CD4-positive, alpha-beta T cell treated with Interleukin-17A for 1 hour (primary cell): ENCODE measurements around the gene NDRG3.
"Not testable (repeated sequence)": the region's sequence is repeated elsewhere in the genome, so short reads cannot be mapped to it uniquely, and the experiment has no call there.

Source experiments
- DNase-seq: peaks from one replicate; pipeline ENCODE4 v3.0.0-alpha.2; 2020

Gene NDRG3

DNA sequence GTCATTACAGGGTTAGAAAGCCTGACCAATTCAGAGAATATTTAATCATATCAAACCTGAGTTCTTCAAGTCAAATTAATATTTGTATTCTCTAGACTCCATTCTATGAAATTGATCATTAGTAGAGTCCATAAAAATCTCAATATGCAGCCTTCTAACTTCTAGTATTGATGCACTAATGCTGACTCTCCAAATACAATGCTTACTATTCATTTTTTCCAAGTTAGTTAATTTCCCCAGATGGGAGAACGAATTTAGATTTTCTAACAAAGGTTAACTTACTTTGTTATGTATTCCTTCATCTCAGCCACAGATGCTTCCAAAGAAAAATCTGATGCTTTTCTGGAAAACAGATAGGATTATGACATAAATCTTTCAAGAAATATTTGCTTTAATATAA, 12.4 kb upstream of the NDRG3 start:
- no peak for DNase-seq

DNA sequence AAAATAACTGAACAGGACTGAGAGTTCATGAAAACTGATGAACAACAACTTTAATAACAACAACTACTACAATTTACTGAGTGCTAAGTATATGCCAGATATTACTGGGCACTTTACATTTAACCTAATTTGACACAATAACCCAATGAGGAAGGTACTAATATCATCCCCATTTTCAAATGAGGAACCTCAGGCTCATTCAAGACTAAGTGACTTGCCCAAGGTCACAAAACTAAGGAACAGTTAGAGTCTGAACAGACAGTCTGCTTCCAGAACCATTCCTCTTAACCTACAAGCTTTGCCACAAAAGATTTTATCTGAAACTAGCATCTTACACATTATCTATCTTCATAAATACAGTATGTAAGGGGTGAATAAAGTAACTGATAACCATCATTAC, 10.6 kb upstream of the NDRG3 start:
- no peak for DNase-seq

DNA sequence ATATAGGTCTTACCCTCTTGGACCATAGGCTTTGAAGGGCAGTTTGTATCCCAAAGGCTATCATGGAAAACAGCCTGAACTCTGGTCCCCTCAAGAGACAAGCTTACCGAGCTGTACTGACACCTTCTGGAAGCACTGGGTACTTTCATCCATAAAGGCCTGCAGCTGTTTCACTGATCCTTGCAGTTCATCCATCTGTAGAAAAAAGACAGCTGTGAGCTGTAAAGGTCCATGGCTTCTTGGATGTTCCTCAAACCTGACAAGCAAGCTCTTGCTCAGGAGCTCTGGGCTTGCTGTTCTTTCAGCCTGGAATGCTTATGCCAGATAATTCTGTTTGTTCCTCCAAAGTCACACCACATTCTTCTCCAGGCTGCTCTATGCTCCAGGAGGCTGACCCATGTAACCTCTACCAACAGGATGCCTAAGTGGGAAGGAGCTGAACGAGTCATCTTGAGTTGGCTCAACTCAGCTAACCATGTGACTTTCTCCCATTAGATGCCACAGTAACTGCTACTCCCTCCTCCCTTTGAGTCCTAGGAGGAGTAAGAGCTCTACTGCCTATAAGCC, 8.8 kb upstream of the NDRG3 start:
- peak; percentile 72 for DNase-seq

DNA sequence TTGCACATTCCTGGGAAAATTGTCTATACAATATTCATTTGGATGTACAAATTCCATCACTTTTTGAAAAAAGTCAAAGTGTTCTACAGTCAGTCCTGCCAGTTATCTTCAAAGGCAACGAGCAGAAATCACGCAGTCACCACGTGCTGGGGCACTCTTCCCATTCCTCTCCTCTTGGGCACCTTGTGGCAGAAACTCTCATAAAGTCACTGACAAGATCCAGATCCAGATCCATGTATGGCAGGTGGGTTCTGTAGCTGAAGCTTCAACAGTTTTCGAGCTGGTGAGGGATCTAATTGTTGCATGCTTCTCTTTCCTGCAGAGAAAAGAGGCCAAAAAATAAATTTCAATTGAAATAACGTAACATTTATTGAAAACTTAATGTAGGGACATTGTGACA, 6.7 kb upstream of the NDRG3 start:
- no peak for DNase-seq

GRCh38 chr20:36745234-36745926, 510 bp downstream of the NDRG3 start:
- DNase-seq, result no peak

- no peak for DNase-seq
Measured at GRCh38 chr20:36744764-36745191, 1.1 kb downstream of the NDRG3 start.

GRCh38 chr20:36744243-36744642, 1.6 kb downstream of the NDRG3 start:
- no peak for DNase-seq

DNA sequence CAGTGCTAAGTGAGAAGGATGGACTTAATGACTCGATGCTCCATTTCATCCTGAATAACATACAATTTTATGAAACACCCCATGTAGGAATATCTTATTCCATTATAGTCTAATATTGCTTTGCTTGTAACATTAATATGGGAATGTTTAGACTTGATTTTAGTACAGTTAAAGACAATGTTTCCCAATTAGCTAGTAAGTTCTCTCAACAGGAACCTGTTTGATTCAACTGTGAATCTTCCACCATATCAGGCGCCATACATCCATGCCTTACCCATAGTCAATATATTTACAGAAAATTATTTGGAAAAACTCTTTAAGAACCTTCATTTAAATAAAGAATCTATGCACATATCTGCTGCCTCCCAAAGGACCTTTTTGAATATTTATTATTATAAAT, 3.3 kb downstream of the NDRG3 start:
- no peak for DNase-seq

GRCh38 chr20:36741072-36741471, 4.8 kb downstream of the NDRG3 start:
- DNase-seq, result no peak

- no peak for DNase-seq
Measured at GRCh38 chr20:36737183-36737499, 8.7 kb downstream of the NDRG3 start.

DNA sequence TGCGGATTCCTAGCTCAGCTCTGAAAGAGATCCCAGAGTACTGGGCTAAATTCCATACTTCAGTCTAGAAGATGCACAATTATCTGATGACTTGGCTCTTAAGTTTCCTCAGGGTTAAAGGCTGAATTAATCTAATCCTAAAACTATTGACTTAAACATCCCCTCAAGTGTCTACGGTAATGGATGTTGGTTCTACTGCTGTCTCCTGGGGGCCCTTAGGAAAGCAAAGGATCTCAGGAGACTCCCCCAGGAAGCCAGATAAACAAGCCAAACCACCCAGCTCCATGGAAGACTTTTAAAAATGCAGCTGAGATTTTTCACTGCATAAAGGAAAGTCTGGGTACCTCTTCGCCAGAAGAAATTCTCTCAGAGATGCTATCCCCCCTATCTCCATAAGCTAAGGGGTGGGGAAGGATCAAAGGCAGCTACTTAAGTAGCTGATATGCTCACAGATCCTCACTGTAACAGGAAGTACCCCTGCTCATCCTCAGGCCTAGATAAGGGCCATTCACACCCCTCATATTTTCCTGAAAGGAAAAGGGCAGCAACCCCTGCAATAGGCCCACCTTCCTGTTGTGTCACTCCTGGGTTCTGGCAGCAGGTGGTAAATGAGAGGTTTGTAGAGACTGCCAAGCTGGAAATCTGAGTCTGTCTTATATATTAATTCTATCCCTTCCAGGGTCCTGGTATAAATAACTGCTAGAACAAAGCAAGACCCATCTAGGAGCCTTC, 9.3 kb downstream of the NDRG3 start:
- no peak for DNase-seq

GRCh38 chr20:36732456-36732855, 13.4 kb downstream of the NDRG3 start:
- no peak for DNase-seq

DNA sequence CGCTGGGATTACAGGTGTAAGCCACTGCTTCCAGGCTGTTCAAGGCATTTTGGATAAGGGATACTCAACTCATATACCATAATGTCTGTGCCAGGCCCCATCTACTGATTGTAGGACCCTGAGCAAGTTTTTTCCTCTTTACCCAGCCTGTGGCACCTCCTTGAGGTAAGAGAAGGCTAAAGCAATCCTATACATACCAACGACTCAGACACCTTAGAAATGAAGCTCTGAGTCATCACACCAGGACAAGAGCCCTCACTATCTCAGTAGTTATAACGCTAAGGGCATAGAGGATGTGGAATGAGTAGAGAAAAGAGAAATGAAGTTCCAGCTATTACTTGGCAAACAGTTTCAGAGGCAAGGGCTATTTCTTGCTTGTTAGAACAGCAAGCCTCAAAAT, 16.9 kb downstream of the NDRG3 start:
- DNase-seq, result peak; percentile 4

- no peak for DNase-seq
Measured at GRCh38 chr20:36726168-36726567, 19.7 kb downstream of the NDRG3 start.

DNA sequence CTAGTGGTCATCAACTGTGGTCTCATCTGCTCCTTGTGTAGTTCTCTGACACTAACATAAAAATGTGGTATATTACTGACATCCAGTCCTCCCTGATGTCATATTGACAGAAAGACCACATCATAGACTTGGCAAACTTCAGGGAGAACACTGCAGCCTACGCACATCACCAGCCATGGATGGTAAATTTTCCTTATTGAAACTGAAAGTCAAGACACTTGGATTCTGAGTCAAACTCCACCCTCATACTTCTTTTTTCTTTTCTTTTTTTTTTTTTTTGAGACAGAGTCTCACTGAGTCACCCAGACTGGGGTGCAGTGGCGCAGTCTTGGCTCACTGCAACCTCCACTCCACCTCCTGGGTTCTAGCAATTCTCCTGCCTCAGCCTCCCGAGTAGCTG, 25.4 kb downstream of the NDRG3 start:
- DNase-seq, result no peak

DNA sequence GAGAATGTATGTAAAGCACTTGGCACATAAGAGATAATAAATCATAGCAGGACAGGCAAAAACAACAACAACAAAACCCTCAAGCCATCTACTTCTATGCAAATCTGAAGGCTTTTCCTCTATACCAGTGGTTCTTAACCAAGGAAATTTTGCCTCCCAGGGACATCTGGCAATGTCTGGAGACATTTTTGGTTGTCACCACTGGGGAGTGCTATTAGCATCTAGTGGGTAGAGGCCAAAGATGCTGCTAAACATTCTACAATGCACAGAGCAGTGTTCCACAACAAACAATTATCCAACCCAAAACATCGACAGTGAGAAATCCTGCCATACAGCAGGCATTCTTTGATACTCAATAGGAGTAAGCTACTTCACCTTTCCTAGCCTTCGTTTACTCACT, 28.2 kb downstream of the NDRG3 start:
- peak; percentile 37 for DNase-seq

DNA sequence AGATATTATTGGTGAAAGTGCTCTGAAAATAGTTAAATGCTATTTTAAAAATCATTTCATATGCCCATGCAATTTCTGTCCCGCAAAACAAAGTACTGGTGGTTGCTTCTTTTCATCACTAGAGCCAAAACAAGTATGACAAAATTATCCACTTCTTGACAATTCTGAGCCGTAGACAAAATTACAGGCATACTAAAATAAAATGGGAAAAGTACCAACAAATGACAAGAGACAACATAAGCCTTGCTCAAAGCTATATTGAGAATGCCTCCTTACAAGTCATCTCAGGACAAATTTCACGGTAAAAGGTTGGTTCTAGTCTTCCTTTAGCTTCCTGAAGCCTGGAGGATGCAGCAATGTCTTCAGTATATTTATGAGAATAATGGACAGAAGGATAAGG, 28.9 kb downstream of the NDRG3 start:
- no peak for DNase-seq

DNA sequence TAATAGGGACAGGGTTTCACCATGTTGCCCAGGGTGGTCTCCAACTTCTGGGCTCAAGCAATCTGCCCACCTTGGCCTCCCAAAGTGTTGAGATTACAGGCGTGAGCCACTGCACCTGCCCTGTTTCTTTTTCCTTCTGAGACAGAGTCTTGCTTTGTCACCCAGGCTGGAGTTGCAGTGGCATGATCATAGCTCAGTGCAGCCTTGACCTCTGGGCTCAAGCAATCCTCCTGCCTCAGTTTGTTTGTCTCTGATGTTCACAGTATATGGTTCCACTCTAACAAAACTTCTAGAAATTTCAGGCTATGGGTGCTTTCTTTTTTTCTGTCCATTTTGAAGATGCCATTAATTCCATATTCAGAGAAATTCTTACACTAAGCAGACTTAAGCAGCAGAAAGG, 33.1 kb downstream of the NDRG3 start:
- DNase-seq, result no peak

- DNase-seq, result no peak
Measured at GRCh38 chr20:36709126-36709525, 36.8 kb downstream of the NDRG3 start.

DNA sequence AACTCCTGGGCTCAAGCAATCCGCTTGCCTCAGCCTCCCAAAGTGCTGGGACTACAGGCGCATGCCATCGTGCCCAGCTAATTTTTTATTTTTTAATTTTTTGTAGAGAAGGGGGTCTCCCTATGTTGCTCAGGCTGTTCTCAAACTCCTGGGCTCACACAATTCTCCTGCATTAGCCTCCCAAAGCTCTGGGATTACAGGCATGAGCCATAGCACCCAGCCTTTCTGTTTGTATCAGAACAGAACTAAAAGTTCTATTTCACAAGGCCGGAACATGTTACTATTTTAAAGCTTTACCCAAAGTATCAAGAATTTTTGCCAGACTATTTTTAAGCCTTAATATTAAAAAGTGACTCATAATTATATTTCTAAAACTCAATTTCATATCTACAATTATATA, 42.4 kb downstream of the NDRG3 start:
- DNase-seq, result no peak

DNA sequence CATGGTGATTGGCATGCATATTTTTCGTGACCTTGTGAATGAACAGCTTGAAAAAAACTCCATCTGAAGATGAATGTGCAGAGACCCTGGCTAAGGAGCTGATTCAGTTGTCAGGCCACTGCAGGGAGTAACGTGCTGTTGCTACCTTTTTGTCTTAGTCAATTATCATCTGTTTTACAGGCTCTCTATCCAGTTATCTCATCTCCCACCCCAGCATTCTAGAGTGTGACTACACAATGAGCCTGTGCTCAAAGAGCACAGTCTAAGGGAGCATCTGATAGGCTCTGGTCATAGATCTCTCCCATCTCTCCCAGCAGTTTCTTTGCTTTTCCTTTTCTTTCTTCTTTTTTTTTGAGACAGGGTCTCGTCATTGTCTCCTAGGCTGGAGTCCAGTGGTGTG, 45.5 kb downstream of the NDRG3 start:
- no peak for DNase-seq

DNA sequence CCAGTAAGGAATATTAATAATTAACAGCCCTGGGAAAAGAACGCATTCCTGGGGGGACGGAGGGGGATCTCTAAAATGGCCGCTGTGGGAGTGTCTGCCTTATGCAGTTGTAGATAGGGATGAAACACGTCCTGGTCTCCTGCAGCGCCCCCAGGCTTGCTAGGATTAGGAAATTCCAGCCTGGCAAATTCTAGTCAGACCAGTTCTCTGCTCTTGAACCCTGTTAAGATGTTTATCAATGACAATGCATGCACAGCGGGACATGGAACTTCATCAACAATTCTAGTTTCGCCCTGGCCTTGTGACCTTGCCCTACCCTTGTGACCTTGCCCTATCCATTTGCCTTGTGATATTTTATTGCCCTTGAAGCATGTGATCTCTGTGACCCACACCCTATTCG, 50.4 kb downstream of the NDRG3 start:
- not testable (repeated sequence) for DNase-seq

GRCh38 chr20:36688630-36689029, 57.3 kb downstream of the NDRG3 start:
- no peak for DNase-seq

DNA sequence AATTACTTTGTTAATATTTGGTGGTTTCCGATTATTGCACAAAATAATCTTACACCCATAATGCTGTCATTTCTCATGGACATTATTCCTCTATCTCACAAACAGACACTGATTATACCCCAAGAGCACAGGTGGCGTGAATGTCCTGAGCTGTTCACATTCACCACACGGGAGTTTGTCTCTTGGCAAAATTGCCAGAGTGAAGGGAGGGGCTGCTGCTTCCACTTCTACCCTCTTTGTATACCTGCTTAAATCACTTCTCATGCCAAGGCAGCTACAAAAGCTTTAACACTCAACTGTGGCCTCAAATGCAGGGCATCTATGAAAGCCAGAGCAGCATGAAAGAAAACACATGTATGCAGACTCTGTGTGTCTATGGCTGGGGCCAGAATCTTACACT, 58.0 kb downstream of the NDRG3 start:
- no peak for DNase-seq

GRCh38 chr20:36686944-36687343, 58.9 kb downstream of the NDRG3 start:
- DNase-seq, result no peak
